ENCODE measurements around the gene MAN1C1.

Gene MAN1C1

GRCh38 chr1:25746299-25747045 lies 129.9 kb downstream of the MAN1C1 start:
- DNase-seq (ENCODE audit: low spot score): no peak
- TF ChIP-seq CTCF (IDR thresholded peaks at IDR 0.05; ENCODE audit: extremely low read depth, missing control alignments): no peak

- no peak for DNase-seq (ENCODE audit: low spot score)
- TF ChIP-seq CTCF (IDR thresholded peaks at IDR 0.05; ENCODE audit: extremely low read depth, missing control alignments): no peak
These were observed 130.6 kb downstream of the MAN1C1 start for GRCh38 chr1:25747046-25747719.

GRCh38 chr1:25748531-25749205 lies 132.1 kb downstream of the MAN1C1 start:
- no peak for DNase-seq (ENCODE audit: low spot score)
- no peak for TF ChIP-seq CTCF (IDR thresholded peaks at IDR 0.05; ENCODE audit: extremely low read depth, missing control alignments)

- no peak for TF ChIP-seq CTCF (IDR thresholded peaks at IDR 0.05; ENCODE audit: extremely low read depth, missing control alignments)
- no peak for DNase-seq (ENCODE audit: low spot score)
These were observed 134.5 kb downstream of the MAN1C1 start for GRCh38 chr1:25750923-25751605.

- no peak for DNase-seq (ENCODE audit: low spot score)
- TF ChIP-seq CTCF (IDR thresholded peaks at IDR 0.05; ENCODE audit: extremely low read depth, missing control alignments): no peak
These were observed 138.0 kb downstream of the MAN1C1 start for GRCh38 chr1:25754470-25755181.

GRCh38 chr1:25755475-25756125 lies 139.0 kb downstream of the MAN1C1 start:
- DNase-seq (ENCODE audit: low spot score): no peak
- no peak for TF ChIP-seq CTCF (IDR thresholded peaks at IDR 0.05; ENCODE audit: extremely low read depth, missing control alignments)

Data from GM20000 (cell line).